ENCODE data around the gene NCAN. TPM values are rescaled to one million over a fixed set of nuclear protein-coding genes. Genes with fewer than 3 reads are reported as not detected.
"Not testable (repeated sequence)": the region's sequence is repeated elsewhere in the genome, so short reads cannot be mapped to it uniquely, and the experiment has no call there.

Gene NCAN
- polyA plus RNA-seq, 3 donors = not detected

GRCh38 chr19:19217099-19217498 lies 5.3 kb downstream of the NCAN start:
- Histone ChIP-seq H3K4me3 (replicated peaks in 1 of 3; ENCODE audit: low read depth in 2 of 3, low read length in 3 of 3) (no peak overlapping the region), H3K4me1 (ENCODE audit: control insufficient read depth in 1 of 2, insufficient read depth in 2 of 2, low read length in 2 of 2) (no peaks in the 10 kb centered on the region), H3K9me3 (replicated peaks in 1 of 2; ENCODE audit: control insufficient read depth in 1 of 2, insufficient read depth in 1 of 2, low read length in 2 of 2) (peaks cover 0 to 2% of the 10 kb centered on the region in 2 donors), H3K79me2 (ENCODE audit: insufficient read depth, low read length) (no peaks in the 10 kb centered on the region), H3K27ac (ENCODE audit: low read depth in 1 of 2, low read length in 2 of 2) (no peak overlapping the region), H3K27me3 (ENCODE audit: control insufficient read depth in 2 of 2, insufficient read depth in 2 of 2, low read length in 2 of 2) (peaks cover 0 to 26% of the 10 kb centered on the region in 2 donors), H3K9ac (ENCODE audit: insufficient read depth, low read length, poor library complexity, severe bottlenecking) (no peak overlapping the region), H3K36me3 (replicated peaks in 1 of 2; ENCODE audit: control insufficient read depth in 1 of 2, insufficient read depth in 2 of 2, low read length in 2 of 2) (no peaks in the 10 kb centered on the region), H2AFZ (ENCODE audit: insufficient read depth, low read depth, low read length, poor library complexity, severe bottlenecking) (no peak overlapping the region), H3K4me2 (replicated peaks; ENCODE audit: extremely low read depth, low read length, poor library complexity, severe bottlenecking) (no peak overlapping the region), H4K20me1 (ENCODE audit: insufficient read depth, low read length) (no peaks in the 10 kb centered on the region)
- TF ChIP-seq, protein P1, sequence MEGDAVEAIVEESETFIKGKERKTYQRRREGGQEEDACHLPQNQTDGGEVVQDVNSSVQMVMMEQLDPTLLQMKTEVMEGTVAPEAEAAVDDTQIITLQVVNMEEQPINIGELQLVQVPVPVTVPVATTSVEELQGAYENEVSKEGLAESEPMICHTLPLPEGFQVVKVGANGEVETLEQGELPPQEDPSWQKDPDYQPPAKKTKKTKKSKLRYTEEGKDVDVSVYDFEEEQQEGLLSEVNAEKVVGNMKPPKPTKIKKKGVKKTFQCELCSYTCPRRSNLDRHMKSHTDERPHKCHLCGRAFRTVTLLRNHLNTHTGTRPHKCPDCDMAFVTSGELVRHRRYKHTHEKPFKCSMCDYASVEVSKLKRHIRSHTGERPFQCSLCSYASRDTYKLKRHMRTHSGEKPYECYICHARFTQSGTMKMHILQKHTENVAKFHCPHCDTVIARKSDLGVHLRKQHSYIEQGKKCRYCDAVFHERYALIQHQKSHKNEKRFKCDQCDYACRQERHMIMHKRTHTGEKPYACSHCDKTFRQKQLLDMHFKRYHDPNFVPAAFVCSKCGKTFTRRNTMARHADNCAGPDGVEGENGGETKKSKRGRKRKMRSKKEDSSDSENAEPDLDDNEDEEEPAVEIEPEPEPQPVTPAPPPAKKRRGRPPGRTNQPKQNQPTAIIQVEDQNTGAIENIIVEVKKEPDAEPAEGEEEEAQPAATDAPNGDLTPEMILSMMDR (IDR thresholded peaks at IDR 0.05) = no peak
- DNase-seq = no peak
- 77% methylated on average over 4 of the region's 4 CpGs for WGBS (ENCODE audit: insufficient coverage)
- Mint-ChIP-seq H3K36me3 (no peaks in the 10 kb centered on the region), H3K27me3 (ENCODE audit: low read depth in 3 of 3) (peaks cover 36 to 48% (median 38%) of the 10 kb centered on the region in 3 donors), H3K27ac (no peak overlapping the region), H3K4me1 (no peaks in the 10 kb centered on the region), H3K4me3 (peak overlapping the region in 1 of 2 donors; percentile 14), H3K9me3 (peaks cover 0 to 10% (median 3%) of the 10 kb centered on the region in 7 donors)
- intact Hi-C loops (cut with micrococcal nuclease) = no loop called here

DNA sequence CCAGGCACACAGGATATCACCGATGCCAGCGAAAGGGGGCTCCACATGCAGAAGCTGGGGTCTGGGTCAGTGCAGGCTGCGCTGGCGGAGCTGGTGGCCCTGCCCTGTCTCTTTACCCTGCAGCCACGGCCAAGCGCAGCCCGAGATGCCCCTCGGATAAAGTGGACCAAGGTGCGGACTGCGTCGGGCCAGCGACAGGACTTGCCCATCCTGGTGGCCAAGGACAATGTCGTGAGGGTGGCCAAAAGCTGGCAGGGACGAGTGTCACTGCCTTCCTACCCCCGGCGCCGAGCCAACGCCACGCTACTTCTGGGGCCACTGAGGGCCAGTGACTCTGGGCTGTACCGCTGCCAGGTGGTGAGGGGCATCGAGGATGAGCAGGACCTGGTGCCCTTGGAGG lies 7.2 kb downstream of the NCAN start:
- Histone ChIP-seq H3K79me2 (ENCODE audit: insufficient read depth, low read length) (no peaks in the 10 kb centered on the region), H3K27me3 (ENCODE audit: control insufficient read depth in 2 of 2, insufficient read depth in 2 of 2, low read length in 2 of 2) (peaks cover 0 to 16% of the 10 kb centered on the region in 2 donors), H3K9ac (ENCODE audit: insufficient read depth, low read length, poor library complexity, severe bottlenecking) (no peak overlapping the region), H3K4me2 (replicated peaks; ENCODE audit: extremely low read depth, low read length, poor library complexity, severe bottlenecking) (no peak overlapping the region), H2AFZ (ENCODE audit: insufficient read depth, low read depth, low read length, poor library complexity, severe bottlenecking) (no peak overlapping the region), H3K27ac (ENCODE audit: low read depth in 1 of 2, low read length in 2 of 2) (no peak overlapping the region), H3K4me1 (ENCODE audit: control insufficient read depth in 1 of 2, insufficient read depth in 2 of 2, low read length in 2 of 2) (no peaks in the 10 kb centered on the region), H3K36me3 (replicated peaks in 1 of 2; ENCODE audit: control insufficient read depth in 1 of 2, insufficient read depth in 2 of 2, low read length in 2 of 2) (no peaks in the 10 kb centered on the region), H4K20me1 (ENCODE audit: insufficient read depth, low read length) (no peaks in the 10 kb centered on the region), H3K4me3 (replicated peaks in 1 of 3; ENCODE audit: low read depth in 2 of 3, low read length in 3 of 3) (no peak overlapping the region), H3K9me3 (replicated peaks in 1 of 2; ENCODE audit: control insufficient read depth in 1 of 2, insufficient read depth in 1 of 2, low read length in 2 of 2) (peaks cover 0 to 2% of the 10 kb centered on the region in 2 donors)
- intact Hi-C loops (cut with micrococcal nuclease) = no loop called here
- Mint-ChIP-seq H3K36me3 (no peaks in the 10 kb centered on the region), H3K27me3 (ENCODE audit: low read depth in 3 of 3) (peaks cover 28 to 41% (median 32%) of the 10 kb centered on the region in 3 donors), H3K4me1 (no peaks in the 10 kb centered on the region), H3K4me3 (no peak overlapping the region), H3K9me3 (peaks cover 0 to 10% (median 3%) of the 10 kb centered on the region in 7 donors), H3K27ac (peak overlapping the region in 1 of 7 donors; percentile 42)
- TF ChIP-seq, protein P1 (IDR thresholded peaks at IDR 0.05) = no peak
- WGBS (ENCODE audit: insufficient coverage) = 91% methylated on average over 21 of the region's 21 CpGs
- no peak for DNase-seq

DNA sequence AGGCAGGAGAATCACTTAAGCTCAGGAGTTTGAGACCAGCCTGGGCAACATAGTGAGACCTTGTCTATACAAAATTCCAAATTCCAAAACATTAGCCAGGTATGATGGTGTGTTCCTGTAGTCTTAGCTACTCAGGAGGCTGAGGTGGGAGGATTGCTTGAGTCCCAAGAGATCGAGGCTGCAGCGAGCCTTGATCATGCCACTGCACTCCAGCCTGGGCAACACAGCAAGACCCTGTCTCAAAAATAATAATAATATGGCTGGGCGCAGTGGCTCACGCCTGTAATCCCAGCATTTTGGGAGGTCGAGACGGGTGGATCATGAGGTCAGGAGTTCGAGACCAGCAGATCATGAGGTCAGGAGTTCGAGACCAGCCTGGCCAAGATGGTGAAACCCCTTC lies 9.2 kb downstream of the NCAN start:
- H3K4me3 Mint-ChIP-seq; DNase-seq; H3K9ac ChIP-seq (ENCODE audit: insufficient read depth, low read length, poor library complexity, severe bottlenecking); H3K27ac ChIP-seq (ENCODE audit: low read depth in 1 of 2, low read length in 2 of 2); H3K79me2 ChIP-seq (ENCODE audit: insufficient read depth, low read length); H3K36me3 Mint-ChIP-seq; H3K9me3 ChIP-seq (replicated peaks in 1 of 2; ENCODE audit: control insufficient read depth in 1 of 2, insufficient read depth in 1 of 2, low read length in 2 of 2); H2AFZ ChIP-seq (ENCODE audit: insufficient read depth, low read depth, low read length, poor library complexity, severe bottlenecking); H4K20me1 ChIP-seq (ENCODE audit: insufficient read depth, low read length); H3K4me2 ChIP-seq (replicated peaks; ENCODE audit: extremely low read depth, low read length, poor library complexity, severe bottlenecking); H3K4me1 Mint-ChIP-seq; H3K4me3 ChIP-seq (replicated peaks in 1 of 3; ENCODE audit: low read depth in 2 of 3, low read length in 3 of 3); intact Hi-C loops (cut with micrococcal nuclease); H3K36me3 ChIP-seq (replicated peaks in 1 of 2; ENCODE audit: control insufficient read depth in 1 of 2, insufficient read depth in 2 of 2, low read length in 2 of 2); H3K27ac Mint-ChIP-seq: not testable (repeated sequence)
- Histone ChIP-seq H3K27me3 (ENCODE audit: control insufficient read depth in 2 of 2, insufficient read depth in 2 of 2, low read length in 2 of 2) (peaks cover 3 to 24% of the 10 kb centered on the region in 2 donors), H3K4me1 (ENCODE audit: control insufficient read depth in 1 of 2, insufficient read depth in 2 of 2, low read length in 2 of 2) (peaks cover 8 to 12% of the 10 kb centered on the region in 2 donors)
- Mint-ChIP-seq H3K27me3 (ENCODE audit: low read depth in 3 of 3) (peaks cover 32 to 44% (median 34%) of the 10 kb centered on the region in 3 donors), H3K9me3 (peaks cover 0 to 10% (median 3%) of the 10 kb centered on the region in 7 donors)
- WGBS (ENCODE audit: insufficient coverage) = 100% methylated on average over 2 of the region's 8 CpGs
